Measurements from ENCODE around the gene DLG5. TPM values are rescaled to one million over a fixed set of nuclear protein-coding genes. Genes with fewer than 3 reads are reported as not detected.

Gene DLG5
- total RNA-seq, 2 donors from 2014 or later: 22.6 to 35.6 TPM

GRCh38 chr10:77869626-77870420, 56.7 kb downstream of the DLG5 start:
- H3K27ac ChIP-seq: no peak overlapping the region
- no peak for ATAC-seq
- TF ChIP-seq POLR2A (IDR thresholded peaks at IDR 0.05): no peak
- TF ChIP-seq CTCF (IDR thresholded peaks at IDR 0.05): no peak
- no peaks in the 10 kb centered on the region for H3K36me3 ChIP-seq (replicated peaks in 1 of 2; ENCODE audit: insufficient read depth in 1 of 2, low read depth in 2 of 2)
- 90 to 97% methylated on average over 4 of the region's 4 CpGs for WGBS, 2 donors
- intact Hi-C loops (cut with DNase I): no loop called here
- no peaks in the 10 kb centered on the region for H3K9me3 ChIP-seq
- no peak overlapping the region for H3K4me3 ChIP-seq
- no peaks in the 10 kb centered on the region for H3K27me3 ChIP-seq
- peaks cover 16% of the 10 kb centered on the region for H3K4me1 ChIP-seq
- no peak for DNase-seq

- H3K27ac ChIP-seq: no peak overlapping the region
- TF ChIP-seq POLR2A (IDR thresholded peaks at IDR 0.05): no peak
- TF ChIP-seq CTCF (IDR thresholded peaks at IDR 0.05): no peak
- peaks cover 6% of the 10 kb centered on the region for H3K4me1 ChIP-seq
These were observed 58.0 kb downstream of the DLG5 start for GRCh38 chr10:77868523-77868922.

GRCh38 chr10:77867124-77867719, 59.3 kb downstream of the DLG5 start:
- H3K27ac ChIP-seq: no peak overlapping the region
- DNase-seq (no peak), ATAC-seq (no peak)
- H3K36me3 ChIP-seq (replicated peaks in 1 of 2; ENCODE audit: insufficient read depth in 1 of 2, low read depth in 2 of 2): no peaks in the 10 kb centered on the region
- H3K9me3 ChIP-seq: no peaks in the 10 kb centered on the region
- H3K27me3 ChIP-seq: no peaks in the 10 kb centered on the region
- H3K4me1 ChIP-seq: no peaks in the 10 kb centered on the region
- TF ChIP-seq POLR2A (IDR thresholded peaks at IDR 0.05) (no peak), CTCF (IDR thresholded peaks at IDR 0.05) (no peak)
- no peak overlapping the region for H3K4me3 ChIP-seq
- intact Hi-C loops (cut with DNase I): no loop called here
- WGBS, 2 donors: 72 to 75% methylated on average over 6 of the region's 6 CpGs

More at GRCh38 chr10:77868523-77868922, 58.0 kb downstream of the DLG5 start:
- H3K27me3 ChIP-seq: no peaks in the 10 kb centered on the region
- WGBS, 2 donors: 92% methylated on average over 2 to 3 of the region's 3 CpGs
- intact Hi-C loops (cut with DNase I): no loop called here
- H3K9me3 ChIP-seq: no peaks in the 10 kb centered on the region
- no peaks in the 10 kb centered on the region for H3K36me3 ChIP-seq (replicated peaks in 1 of 2; ENCODE audit: insufficient read depth in 1 of 2, low read depth in 2 of 2)
- DNase-seq (no peak), ATAC-seq (no peak)
- no peak overlapping the region for H3K4me3 ChIP-seq

GRCh38 chr10:77866598-77866997, 60.0 kb downstream of the DLG5 start:
- Histone ChIP-seq H3K27ac (no peak overlapping the region), H3K36me3 (replicated peaks in 1 of 2; ENCODE audit: insufficient read depth in 1 of 2, low read depth in 2 of 2) (no peaks in the 10 kb centered on the region), H3K4me1 (no peaks in the 10 kb centered on the region), H3K4me3 (no peak overlapping the region), H3K27me3 (no peaks in the 10 kb centered on the region), H3K9me3 (no peaks in the 10 kb centered on the region)
- TF ChIP-seq POLR2A (IDR thresholded peaks at IDR 0.05): no peak
- ATAC-seq: no peak
- DNase-seq: no peak
- WGBS, 2 donors: 83 to 91% methylated on average over 3 of the region's 3 CpGs
- intact Hi-C loops (cut with DNase I): no loop called here

- H3K9me3 ChIP-seq: no peaks in the 10 kb centered on the region
- H3K4me1 ChIP-seq: no peaks in the 10 kb centered on the region
- 51 to 76% methylated on average over 14 to 17 of the region's 17 CpGs for WGBS, 2 donors
- H3K36me3 ChIP-seq (replicated peaks in 1 of 2; ENCODE audit: insufficient read depth in 1 of 2, low read depth in 2 of 2): no peaks in the 10 kb centered on the region
- DNase-seq: no peak
- H3K27ac ChIP-seq: no peak overlapping the region
- no peaks in the 10 kb centered on the region for H3K27me3 ChIP-seq
- no peak overlapping the region for H3K4me3 ChIP-seq
- no peak for ATAC-seq
- intact Hi-C loops (cut with DNase I): no loop called here
- TF ChIP-seq POLR2A (IDR thresholded peaks at IDR 0.05) (no peak), CTCF (IDR thresholded peaks at IDR 0.05) (no peak)
These were observed 60.8 kb downstream of the DLG5 start for GRCh38 chr10:77865580-77866324.
